ENCODE results near the gene PDE4B.
"Not testable (repeated sequence)": the region's sequence is repeated elsewhere in the genome, so short reads cannot be mapped to it uniquely, and the experiment has no call there.

Gene PDE4B

GRCh38 chr1:66300280-66300971 is 507.7 kb downstream of the PDE4B start:
- no peak for DNase-seq (ENCODE audit: extremely low read depth in 1 of 2, low read depth in 1 of 2)

GRCh38 chr1:66300972-66301451 is 508.3 kb downstream of the PDE4B start:
- no peak for DNase-seq (ENCODE audit: extremely low read depth in 1 of 2, low read depth in 1 of 2)

- DNase-seq (ENCODE audit: extremely low read depth in 1 of 2, low read depth in 1 of 2) = no peak
Observed at GRCh38 chr1:66302184-66302742, 509.6 kb downstream of the PDE4B start.

GRCh38 chr1:66302815-66303214 is 510.1 kb downstream of the PDE4B start:
- DNase-seq (ENCODE audit: extremely low read depth in 1 of 2, low read depth in 1 of 2) = no peak

GRCh38 chr1:66303646-66304045 is 511.0 kb downstream of the PDE4B start:
- no peak for DNase-seq (ENCODE audit: extremely low read depth in 1 of 2, low read depth in 1 of 2)

- no peak for DNase-seq (ENCODE audit: extremely low read depth in 1 of 2, low read depth in 1 of 2)
Observed at GRCh38 chr1:66304128-66304527, 511.4 kb downstream of the PDE4B start.

GRCh38 chr1:66305927-66306326 is 513.2 kb downstream of the PDE4B start:
- DNase-seq (ENCODE audit: extremely low read depth in 1 of 2, low read depth in 1 of 2) = no peak

GRCh38 chr1:66309006-66309741 is 516.5 kb downstream of the PDE4B start:
- DNase-seq (ENCODE audit: extremely low read depth in 1 of 2, low read depth in 1 of 2) = no peak

- no peak for DNase-seq (ENCODE audit: extremely low read depth in 1 of 2, low read depth in 1 of 2)
Observed at GRCh38 chr1:66311092-66311491, 518.4 kb downstream of the PDE4B start.

GRCh38 chr1:66311628-66312027 is 518.9 kb downstream of the PDE4B start:
- DNase-seq (ENCODE audit: extremely low read depth in 1 of 2, low read depth in 1 of 2) = no peak

- no peak for DNase-seq (ENCODE audit: extremely low read depth in 1 of 2, low read depth in 1 of 2)
Observed at GRCh38 chr1:66312271-66312990, 519.7 kb downstream of the PDE4B start.

- no peak for DNase-seq (ENCODE audit: extremely low read depth in 1 of 2, low read depth in 1 of 2)
Observed at GRCh38 chr1:66313429-66313828, 520.7 kb downstream of the PDE4B start.

GRCh38 chr1:66315671-66316070 is 523.0 kb downstream of the PDE4B start:
- no peak for DNase-seq (ENCODE audit: extremely low read depth in 1 of 2, low read depth in 1 of 2)

GRCh38 chr1:66316464-66317247 is 524.0 kb downstream of the PDE4B start:
- DNase-seq (ENCODE audit: extremely low read depth in 1 of 2, low read depth in 1 of 2) = no peak

- DNase-seq (ENCODE audit: extremely low read depth in 1 of 2, low read depth in 1 of 2) = no peak
Observed at GRCh38 chr1:66317248-66317515, 524.5 kb downstream of the PDE4B start.

- DNase-seq (ENCODE audit: extremely low read depth in 1 of 2, low read depth in 1 of 2) = no peak
Observed at GRCh38 chr1:66320231-66320630, 527.5 kb downstream of the PDE4B start.

GRCh38 chr1:66322462-66322861 is 529.8 kb downstream of the PDE4B start:
- DNase-seq (ENCODE audit: extremely low read depth in 1 of 2, low read depth in 1 of 2) = not testable (repeated sequence)

GRCh38 chr1:66323958-66324625 is 531.4 kb downstream of the PDE4B start:
- no peak for DNase-seq (ENCODE audit: extremely low read depth in 1 of 2, low read depth in 1 of 2)

GRCh38 chr1:66325594-66326380 is 533.1 kb downstream of the PDE4B start:
- no peak for DNase-seq (ENCODE audit: extremely low read depth in 1 of 2, low read depth in 1 of 2)
